Measurements from ENCODE around the gene RALGAPB. TPM values are rescaled to one million over a fixed set of nuclear protein-coding genes. Genes with fewer than 3 reads are reported as not detected.
"Not testable (repeated sequence)": the region's sequence is repeated elsewhere in the genome, so short reads cannot be mapped to it uniquely, and the experiment has no call there.

Gene RALGAPB
- total RNA-seq, 2 experiments from 2014 or later, result 29.8 to 31.4 TPM

DNA sequence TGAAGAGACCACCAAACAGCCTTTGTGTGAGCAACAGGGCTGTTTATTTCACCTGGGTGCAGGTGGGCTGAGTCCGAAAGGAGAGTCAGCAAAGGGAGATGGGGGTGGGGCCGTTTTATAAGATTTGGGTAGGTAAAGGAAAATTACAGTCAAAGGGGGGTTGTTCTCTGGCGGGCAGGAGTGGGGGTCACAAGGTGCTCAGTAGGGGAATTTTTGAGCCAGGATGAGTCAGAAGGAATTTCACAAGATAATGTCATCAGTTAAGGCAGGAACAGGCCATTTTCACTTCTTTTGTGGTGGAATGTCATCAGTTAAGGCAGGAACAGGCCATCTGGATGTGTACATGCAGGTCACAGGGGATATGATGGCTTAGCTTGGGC is 119.8 kb downstream of the RALGAPB start:
- POLR2A ChIA-PET, CTCF ChIA-PET: not testable (repeated sequence)

DNA sequence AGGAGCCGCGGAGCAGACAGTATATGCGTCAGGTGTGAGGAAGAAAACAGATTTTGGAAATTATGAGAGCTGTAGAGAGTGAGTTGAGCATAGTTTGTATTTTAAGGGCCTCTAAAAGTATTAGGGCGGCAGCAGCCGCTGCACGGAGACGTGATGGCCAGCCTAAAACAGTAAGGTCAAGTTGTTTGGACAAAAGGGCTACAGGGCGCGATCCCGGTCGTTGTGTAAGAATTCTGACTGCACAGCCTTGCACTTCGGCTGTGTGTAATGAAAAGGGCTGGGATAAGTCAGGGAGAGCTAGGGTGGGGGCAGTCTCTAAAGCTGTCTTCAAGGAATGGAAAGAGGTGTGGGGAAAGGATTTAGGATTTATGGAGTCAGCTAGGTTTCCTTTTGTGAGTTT is 121.6 kb downstream of the RALGAPB start:
- POLR2A ChIA-PET, CTCF ChIA-PET: not testable (repeated sequence)

DNA sequence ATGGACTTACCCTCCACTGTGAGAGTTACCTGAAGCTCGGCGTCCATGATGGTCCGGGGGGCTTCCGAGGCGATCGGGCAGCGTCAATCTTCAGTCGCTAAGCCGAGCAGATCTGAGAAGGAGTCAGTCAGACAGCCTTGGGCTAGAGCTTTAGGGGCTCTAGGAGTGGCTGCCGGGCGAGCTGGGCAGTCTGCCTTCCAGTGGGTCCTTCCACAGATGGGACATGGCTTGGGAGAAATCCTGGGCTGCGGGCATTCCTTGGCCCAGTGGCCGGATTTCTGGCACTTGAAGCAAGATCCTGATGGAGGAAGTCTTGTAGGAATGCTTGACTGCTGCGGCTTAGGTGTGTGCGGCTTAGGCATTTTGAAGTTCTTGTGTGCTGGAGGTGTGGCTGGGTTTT is 123.2 kb downstream of the RALGAPB start:
- POLR2A ChIA-PET, CTCF ChIA-PET: not testable (repeated sequence)

DNA sequence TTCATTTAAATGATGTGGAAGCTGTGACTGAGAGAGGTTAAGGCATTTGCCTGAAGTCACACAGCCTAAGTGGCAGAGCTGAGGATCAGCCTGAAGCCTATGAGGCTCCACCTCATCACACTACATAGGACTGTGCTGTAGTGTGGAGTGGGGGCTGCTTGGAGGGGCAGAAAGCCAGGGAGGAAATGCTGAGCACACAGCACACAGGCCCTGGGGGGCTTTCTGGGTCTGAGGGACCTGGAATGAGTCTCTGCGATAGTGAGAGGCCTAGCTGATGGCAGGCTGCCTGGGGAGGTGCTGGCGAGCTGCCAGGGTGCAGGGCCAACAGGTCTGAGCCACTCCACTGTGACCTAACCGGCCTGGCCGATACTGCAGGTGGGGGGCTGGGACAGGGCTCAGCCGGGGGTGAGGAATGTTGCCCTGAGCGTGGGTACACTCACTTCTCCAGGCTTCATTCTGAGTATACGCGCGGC is 126.8 kb downstream of the RALGAPB start:
- POLR2A ChIA-PET, result no interaction called here
- CTCF ChIA-PET, result no interaction called here

DNA sequence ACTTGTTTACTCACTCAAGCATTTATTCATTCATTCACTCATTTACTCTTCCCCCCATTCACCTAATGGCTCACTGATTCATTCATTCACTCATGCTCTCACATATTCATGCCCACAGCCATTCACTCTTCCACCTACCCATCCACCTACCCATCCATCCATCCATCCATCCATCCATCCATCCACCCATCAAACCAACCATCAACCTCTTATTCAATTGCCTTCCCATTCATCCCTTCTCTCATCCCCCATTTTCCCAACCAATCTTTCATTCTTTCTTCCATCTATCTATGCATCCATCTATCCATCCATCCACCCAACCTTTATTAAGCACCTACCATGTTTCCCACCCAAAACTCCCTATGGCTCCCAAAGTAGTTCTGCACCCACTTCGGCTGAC is 127.4 kb downstream of the RALGAPB start:
- POLR2A ChIA-PET, result no interaction called here

DNA sequence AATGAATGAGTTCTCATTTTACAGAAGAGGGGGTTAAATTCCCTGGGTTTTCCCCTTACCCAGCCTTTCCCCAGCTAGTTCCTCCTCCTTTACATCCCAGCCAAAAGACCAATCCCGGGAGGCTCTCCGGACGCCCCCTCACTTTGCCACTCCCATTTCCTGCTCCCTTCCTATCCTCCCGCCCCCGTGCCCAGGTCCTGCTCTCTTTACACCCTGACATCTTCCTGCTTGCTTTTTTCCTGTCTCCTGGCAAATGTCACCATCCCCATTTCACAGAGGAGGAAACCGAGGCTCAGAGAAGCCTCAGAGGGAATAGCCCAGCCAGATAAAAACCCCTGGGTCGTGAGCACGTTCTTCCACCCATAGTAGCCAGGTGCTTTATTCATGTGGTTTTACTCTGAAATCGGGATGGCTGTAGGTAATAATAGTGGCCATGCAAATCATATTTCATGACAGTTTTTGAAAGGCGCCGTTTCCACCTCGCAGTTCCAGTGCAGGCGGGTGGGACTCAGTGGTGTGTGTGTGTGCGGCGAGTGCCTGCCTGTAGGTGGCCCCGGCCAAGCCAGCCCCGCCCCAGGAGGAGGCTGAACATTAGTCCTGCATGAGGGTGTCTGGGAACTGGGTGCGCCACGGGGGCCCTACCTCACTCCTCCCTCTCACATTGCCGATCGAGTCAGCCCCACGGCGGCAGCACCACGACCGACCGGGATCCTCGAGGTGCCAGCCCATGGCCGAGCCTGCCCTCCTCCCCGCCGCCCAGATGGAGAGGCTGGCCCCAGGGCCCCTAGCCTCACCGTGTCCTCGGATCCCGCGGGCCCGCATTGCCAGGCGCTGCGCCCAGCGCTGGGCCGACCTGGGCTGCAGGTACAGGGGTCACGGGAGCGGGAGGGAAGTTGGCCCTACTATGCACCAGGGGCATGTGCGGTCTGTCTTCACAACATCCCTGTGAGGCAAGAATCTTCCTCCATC is 128.9 kb downstream of the RALGAPB start, which contains the start of gene ARHGAP40:
Gene ARHGAP40, plus strand, starts transcription at position 594 of the 969 bp plus-strand sequence.
- CTCF ChIA-PET, result no interaction called here
- POLR2A ChIA-PET, result no interaction called here

More for the DNA sequence above, 127.4 kb downstream of the RALGAPB start:
- CTCF ChIA-PET, result no interaction called here

DNA sequence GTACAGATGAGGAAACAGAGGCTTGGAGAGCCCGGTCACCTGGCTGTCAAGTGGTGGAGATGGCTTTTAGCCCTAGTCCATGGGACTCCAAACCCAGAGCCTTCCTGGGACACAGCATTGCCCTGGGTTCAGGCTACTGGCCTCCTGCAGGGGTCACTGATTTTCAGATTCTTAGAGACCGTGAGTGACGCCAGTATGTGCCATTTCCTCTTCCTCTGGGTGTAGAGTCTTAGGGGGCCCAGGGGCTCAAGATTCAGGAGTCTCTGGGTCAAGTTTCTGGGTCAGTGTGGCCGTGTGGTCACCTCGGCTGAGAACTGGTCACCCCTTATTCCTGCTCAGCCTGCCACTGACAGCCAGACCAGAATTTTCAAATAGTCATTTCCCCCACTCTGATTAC is 129.5 kb downstream of the RALGAPB start:
- ChIA-PET POLR2A (no interaction called here), CTCF (no interaction called here)

DNA sequence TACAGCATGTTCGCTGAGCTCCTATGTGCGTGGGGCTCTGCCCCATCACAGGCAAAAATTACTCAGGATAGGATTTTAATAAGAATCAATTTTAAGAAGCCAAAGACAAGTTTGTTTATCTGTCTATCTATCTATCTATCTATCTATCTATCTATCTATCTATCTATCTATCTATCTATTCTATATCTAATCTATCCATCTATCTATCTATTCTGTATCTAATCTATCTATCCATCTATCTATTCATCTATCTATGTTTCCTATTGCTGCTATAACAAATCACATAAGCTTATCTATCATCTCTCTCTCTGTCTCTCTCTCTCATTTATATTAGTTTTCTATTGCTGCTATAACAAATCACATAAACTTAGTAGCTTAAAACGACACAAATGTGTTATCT is 130.6 kb downstream of the RALGAPB start:
- ChIA-PET POLR2A (no interaction called here), CTCF (no interaction called here)

DNA sequence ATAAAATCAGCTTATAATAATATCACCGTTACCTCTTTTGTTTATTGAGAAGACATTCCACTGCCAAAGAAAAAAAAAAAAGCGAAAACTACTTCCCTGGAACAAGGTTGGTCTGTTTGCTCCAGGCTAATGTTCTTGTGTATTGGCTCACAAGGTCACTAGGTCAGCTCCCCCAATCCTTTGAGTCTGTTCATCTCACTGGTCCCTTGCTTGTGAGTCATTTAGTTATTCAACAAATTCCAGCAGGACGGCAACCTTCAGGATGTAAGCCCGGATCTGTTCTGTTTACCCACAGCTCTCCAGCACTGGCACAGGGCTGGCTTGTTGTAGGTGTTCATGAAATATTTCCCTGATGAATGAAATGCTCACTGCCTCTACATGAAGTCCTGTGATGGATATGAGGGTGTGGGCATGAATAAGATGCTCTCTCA is 132.2 kb downstream of the RALGAPB start:
- CTCF ChIA-PET, result no interaction called here
- POLR2A ChIA-PET, result no interaction called here

DNA sequence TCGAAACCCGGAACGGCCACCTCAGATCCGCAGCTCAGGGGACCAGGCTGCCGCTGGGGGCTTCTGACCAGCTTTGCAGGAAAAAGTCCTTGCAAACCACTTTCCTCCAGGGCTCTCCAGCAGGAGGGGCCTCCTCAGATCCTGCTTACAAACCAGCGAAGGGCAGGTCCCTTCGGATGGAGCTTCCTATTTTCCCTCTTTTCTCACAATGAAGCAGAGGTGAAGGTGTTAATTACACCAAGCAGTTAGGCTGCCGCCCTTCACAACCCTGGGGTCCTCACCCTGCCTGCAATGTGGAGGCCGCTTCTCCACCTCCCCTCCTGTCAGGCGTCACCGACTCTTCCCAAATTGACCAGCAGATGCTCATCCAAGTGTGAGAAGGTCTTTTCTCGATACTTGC is 134.7 kb downstream of the RALGAPB start:
- POLR2A ChIA-PET, result no interaction called here
- CTCF ChIA-PET, result no interaction called here

DNA sequence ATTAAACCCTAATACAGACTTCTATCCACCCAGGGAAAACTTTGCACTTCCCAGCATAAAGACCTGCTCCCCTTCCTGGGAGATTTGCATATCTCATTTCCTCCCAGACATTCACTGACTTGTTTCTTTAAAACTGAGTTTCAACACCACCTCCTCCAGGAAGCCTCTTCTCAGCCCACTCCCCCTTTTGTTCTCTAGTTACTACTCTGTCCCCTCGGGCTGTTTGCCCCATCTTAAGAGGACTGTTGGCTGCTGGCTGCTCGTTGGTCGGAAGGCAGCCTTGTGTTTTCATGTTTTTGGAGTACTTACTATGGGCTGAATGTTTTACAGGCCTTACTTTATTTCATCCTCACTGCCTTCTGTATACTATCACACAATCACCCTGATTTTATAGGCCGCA is 135.5 kb downstream of the RALGAPB start:
- POLR2A ChIA-PET, result no interaction called here
- CTCF ChIA-PET, result no interaction called here

DNA sequence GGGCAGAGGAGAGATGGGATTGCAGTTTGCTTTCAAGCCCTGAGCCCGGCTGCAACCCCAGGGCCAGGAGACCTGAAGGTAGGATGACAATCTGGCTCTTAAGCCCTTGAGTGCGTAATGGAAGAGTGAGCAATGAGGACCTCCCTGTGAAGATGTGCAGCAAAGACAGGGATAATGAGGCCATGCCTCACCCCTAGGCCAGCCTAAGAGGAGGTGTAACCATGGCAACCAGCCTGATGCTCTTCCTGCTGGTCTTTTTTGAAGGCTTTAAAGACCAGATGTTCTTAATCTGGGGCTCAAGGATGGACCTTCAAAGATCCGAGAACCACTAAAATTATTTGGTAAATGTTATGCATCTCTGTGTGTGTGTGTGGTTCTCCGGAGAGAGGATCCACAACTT is 137.2 kb downstream of the RALGAPB start:
- CTCF ChIA-PET, result no interaction called here
- POLR2A ChIA-PET, result interaction anchor here (0.7 kb wide), 1 partner anchor 352 kb away, joined by 4 read pairs; the partner anchor contains the start of gene DHX35

DNA sequence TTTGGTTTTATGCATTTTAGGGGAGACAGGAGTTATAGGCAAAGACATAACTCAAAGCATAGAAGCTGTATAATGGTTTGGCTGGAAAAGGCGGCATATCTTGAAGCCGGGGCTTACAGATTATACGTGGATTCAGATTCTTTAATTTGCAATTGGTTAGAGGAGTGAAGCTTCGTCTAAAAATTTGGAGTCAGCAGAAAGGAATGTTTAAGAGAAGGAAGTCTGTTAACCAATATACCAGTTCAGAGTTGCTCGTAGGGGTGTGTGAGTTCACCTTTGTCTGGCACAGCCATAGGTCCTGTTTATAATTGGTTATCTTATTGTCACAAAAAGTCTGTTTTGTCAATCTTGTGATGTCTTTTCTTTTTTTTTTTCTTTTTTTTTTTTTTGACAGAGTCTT is 137.9 kb downstream of the RALGAPB start:
- ChIA-PET CTCF (no interaction called here), POLR2A (interaction anchor here (0.7 kb wide), 1 partner anchor 352 kb away, joined by 4 read pairs; the partner anchor contains the start of gene DHX35)

DNA sequence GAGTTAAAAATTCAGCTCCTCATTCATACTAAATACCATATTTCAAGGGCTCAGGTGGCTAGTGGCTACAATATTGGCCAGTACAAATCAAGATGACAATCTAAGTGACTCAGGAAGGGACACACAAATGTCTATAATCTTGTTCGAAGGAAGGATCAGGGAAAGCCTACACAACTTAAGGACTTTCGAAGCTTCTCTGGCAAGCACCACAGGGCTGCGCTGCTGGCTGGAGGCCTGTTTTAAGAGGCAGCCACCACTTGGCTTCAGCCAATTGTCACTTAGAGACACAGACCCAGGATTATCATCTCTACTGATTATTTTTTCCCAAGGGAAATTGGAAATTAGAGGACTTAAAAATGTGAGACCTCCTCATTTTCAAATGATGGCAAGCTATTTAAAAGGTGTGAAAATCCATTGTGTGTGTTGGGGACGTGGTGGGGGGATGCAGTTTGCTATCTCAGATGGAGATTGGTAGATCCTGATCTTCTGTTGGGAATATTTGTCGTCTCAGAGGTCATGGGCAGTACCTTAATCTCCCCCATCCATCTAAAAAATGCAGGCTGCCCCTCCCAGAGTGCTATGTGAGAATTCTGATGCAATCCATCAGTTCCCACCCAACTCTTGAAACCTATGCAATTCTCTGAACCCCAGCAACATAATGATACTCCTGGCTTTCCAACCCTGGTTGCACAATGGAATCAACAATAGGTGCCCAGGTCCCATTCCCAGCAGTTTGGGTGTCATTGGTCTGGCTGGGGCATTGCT is 140.3 kb downstream of the RALGAPB start:
- POLR2A ChIA-PET, result no interaction called here
- CTCF ChIA-PET, result no interaction called here

DNA sequence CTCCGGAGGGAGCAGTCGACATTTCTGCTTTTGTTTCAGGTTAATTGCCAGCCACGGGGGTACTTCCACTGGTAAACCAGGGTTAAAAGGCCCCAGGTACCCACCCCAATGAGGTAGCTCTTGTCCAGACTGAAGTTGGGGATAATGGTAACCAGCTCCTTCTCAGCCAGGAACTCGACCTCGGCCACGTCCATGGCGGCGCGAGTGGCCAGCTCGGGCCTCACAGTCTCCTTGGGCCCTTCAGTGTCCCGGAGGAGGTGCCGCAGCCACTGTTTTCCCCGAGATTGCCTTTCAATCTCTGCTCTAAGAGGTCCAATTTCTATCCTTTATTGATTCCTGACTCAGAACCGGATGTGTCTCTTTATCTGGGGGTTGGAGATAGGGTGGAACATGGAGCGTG is 142.6 kb downstream of the RALGAPB start:
- ChIA-PET POLR2A (no interaction called here), CTCF (no interaction called here)

DNA sequence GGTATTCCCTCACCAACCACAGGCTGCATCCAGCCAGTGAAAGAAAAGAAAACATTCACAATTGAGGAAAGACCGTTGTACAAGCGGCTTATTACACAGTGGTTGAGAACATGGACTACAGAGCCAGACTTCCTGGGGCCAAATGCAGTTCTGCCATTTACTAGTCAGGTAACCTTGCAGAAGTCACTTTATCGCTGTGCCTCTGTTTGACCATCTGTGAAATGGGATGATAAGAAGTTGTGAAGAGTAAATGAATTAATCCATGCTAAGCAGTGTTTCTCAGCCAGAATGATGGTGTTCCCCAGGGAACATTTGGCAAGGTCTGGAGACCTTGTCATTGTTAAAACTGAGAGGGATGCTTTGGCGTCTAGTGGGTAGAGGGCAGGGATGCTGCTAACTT is 143.8 kb downstream of the RALGAPB start:
- ChIA-PET CTCF (no interaction called here), POLR2A (no interaction called here)

DNA sequence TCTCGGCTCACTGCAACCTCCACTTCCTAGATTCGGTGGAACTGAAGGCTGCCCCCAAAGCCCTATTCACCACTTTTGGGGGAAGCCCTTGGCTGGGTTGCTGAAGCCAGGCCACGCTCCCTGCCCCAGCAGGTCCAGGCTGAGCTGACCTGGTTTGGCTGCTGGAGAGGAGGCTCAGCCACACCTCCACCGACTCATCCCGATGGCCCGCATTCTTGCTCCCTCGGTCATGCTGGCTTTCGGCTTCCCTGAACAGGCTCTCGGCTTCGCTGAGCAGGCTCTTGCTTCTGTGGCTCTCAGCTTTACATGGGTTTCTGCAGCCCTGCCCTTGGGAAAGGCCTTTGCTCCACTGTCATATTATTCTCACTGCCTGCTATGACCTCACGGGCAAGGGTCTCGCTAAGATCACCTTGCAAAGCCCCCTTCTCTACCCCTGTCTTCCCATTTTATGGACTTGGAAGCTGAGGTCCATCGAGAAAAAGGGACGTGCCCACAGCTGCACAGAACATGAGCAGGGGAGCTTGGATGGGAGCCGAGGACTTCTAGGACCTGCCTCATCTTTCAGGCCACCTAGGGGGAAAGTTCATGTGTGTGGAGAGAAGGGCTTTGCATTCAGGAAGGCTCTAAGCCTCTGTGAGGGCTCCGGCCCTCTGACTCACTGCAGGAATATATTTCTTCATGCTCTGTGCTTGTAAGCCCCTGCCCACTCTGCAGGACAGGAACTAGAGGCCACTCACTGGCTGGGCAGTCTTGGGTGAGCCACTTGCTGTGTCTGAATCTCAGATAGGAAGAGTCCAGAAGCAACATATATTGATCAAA is 144.6 kb downstream of the RALGAPB start:
- CTCF ChIA-PET, result no interaction called here
- POLR2A ChIA-PET, result no interaction called here

DNA sequence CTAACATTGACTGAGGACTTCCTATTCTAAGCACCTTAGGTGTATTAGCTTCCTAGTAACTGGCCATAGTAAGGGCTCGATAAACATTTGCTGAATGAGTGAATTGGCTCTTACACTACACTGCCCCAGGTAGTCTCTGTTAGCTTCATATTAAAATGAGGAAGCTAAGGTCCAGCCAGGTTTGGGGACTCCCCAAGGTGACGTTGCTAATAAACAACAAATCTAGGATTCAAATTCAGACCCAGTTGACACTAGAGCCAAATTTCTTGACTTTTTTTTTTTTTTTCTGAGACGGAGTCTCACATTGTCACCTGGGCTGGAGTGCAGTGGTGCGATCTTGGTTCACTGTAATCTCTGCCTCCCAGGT is 145.2 kb downstream of the RALGAPB start:
- POLR2A ChIA-PET, result no interaction called here
- CTCF ChIA-PET, result no interaction called here

DNA sequence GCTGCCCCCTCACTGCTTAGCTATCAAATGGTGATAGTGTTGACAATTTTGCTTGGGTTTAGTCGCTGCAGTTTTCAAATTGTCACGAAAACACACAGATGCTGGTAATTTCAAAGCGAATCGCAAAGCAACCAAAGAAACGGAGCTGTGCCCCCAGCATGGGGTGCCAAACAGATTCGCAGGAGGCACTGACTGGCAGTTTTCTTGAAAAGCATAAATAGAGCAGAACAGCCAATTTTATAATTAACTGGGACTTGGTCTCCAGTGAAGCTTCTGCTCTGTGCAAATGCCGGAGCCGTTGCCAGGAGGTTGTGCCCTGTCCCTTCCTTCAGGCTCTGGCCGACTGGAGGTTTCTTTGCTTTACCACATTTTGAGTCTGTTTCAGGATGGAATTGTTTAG is 147.8 kb downstream of the RALGAPB start:
- CTCF ChIA-PET, result no interaction called here
- POLR2A ChIA-PET, result no interaction called here

DNA sequence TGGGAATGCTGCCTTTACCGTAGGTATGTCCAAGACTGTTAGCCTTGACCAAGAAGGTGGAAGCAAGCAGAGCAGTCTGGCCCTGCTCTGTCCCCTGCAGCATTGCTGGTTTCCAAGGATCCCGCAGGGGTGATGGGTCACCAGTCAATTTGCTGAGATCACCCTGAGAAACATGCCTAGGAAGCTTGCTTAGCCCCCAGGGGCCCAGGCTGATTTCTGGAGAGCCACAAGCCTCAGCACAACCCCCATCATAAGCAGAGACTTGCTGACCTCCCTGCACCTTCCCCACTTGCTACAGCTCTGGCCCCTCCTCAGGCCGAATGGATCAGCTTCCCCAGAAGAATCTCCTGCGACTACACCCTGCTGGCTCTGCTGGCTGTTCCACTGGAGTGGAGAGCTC is 150.4 kb downstream of the RALGAPB start:
- POLR2A ChIA-PET, result no interaction called here
- CTCF ChIA-PET, result no interaction called here
